Neural cell (in vitro differentiated cells): ENCODE data around the gene NPAS3. TPM values are rescaled to one million over a fixed set of nuclear protein-coding genes. Genes with fewer than 3 reads are reported as not detected.

ENCODE experiments used
- H2AFZ ChIP-seq: fragments of 200-600, 300-800 bp; sonication (generic), shearing (Covaris generic); 2 replicates; pipeline ENCODE4 v1.6.0; 2014; ENCODE audit warnings: low read depth, mild to moderate bottlenecking, antibody characterized with exemption, low read length, moderate library complexity
- H3F3A ChIP-seq: fragments of 200-600 bp; shearing (Covaris generic); 2 replicates; pipeline ENCODE4 v1.6.1; 2016; ENCODE audit warnings: mild to moderate bottlenecking, moderate library complexity, mixed read lengths, antibody characterized with exemption, low read length; ENCODE audit not compliant: insufficient read depth, poor library complexity, severe bottlenecking
- H3K27ac ChIP-seq: fragments of 200-600, 300-800 bp; sonication (generic), shearing (Covaris generic); 2 replicates; pipeline ENCODE4 v1.5.1; 2014; ENCODE audit warnings: mild to moderate bottlenecking, low read length, moderate library complexity
- H3K27me3 ChIP-seq: fragments of 300-800, 200-600 bp; sonication (generic), shearing (Covaris generic); 2 replicates; pipeline ENCODE4 v1.6.0; 2014; ENCODE audit warnings: mild to moderate bottlenecking, low read depth, low read length, moderate library complexity; ENCODE audit not compliant: insufficient read depth
- H3K36me3 ChIP-seq: fragments of 300-800, 200-600 bp; sonication (generic), shearing (Covaris generic); 2 replicates; pipeline ENCODE4 v1.5.1; 2014; ENCODE audit warnings: mild to moderate bottlenecking, antibody characterized with exemption, low read length, moderate library complexity; ENCODE audit not compliant: insufficient read depth
- H3K4me2 ChIP-seq: fragments of 300-800, 200-600 bp; sonication (generic), shearing (Covaris generic); 2 replicates; pipeline ENCODE4 v1.6.0; 2014; ENCODE audit warnings: mild to moderate bottlenecking, low read length
- H3K4me3 ChIP-seq: fragments of 300-800, 200-600 bp; sonication (generic), shearing (Covaris generic); 2 replicates; pipeline ENCODE4 v1.5.1; 2014; ENCODE audit warnings: mild to moderate bottlenecking, low read length, moderate library complexity
- H3K79me2 ChIP-seq: fragments of 200-600 bp; shearing (Covaris generic); replicated peaks from 2 replicates; pipeline ENCODE4 v1.6.0; 2014; ENCODE audit warnings: mild to moderate bottlenecking, low read length, moderate library complexity; ENCODE audit not compliant: insufficient read depth
- H3K9ac ChIP-seq: fragments of 300-800, 200-600 bp; sonication (generic), shearing (Covaris generic); 2 replicates; pipeline ENCODE4 v1.6.1; 2016; ENCODE audit warnings: mild to moderate bottlenecking, low read length, mixed read lengths
- H3K9me2 ChIP-seq: fragments of 200-600 bp; shearing (Covaris generic); 2 replicates; pipeline ENCODE4 v1.6.1; 2016; ENCODE audit warnings: mild to moderate bottlenecking, low read length, mixed read lengths; ENCODE audit not compliant: insufficient read depth
- H3K9me3 ChIP-seq: fragments of 200-600, 300-800 bp; sonication (generic), shearing (Covaris generic); 2 replicates; pipeline ENCODE4 v1.6.1; 2016; ENCODE audit warnings: mild to moderate bottlenecking, mixed run types, low read length, moderate library complexity, mixed read lengths
- H4K20me1 ChIP-seq: fragments of 200-600 bp; shearing (Covaris generic); 2 replicates; pipeline ENCODE4 v1.6.1; 2016; ENCODE audit warnings: mild to moderate bottlenecking, mixed run types; ENCODE audit not compliant: insufficient read depth
- EP300 ChIP-seq: fragments of 450-650 bp; conservative IDR thresholded peaks from 2 replicates; pipeline ENCODE4 v1.6.1; 2014; ENCODE audit warnings: antibody characterized with exemption, mild to moderate bottlenecking, moderate library complexity; ENCODE audit not compliant: poor library complexity, severe bottlenecking
- EZH2 ChIP-seq: fragments of 200-600, 300-800 bp; shearing (Covaris generic), sonication (generic); IDR thresholded peaks from 2 replicates; pipeline ENCODE4 v1.6.1; 2014; ENCODE audit warnings: antibody characterized with exemption, low read length, borderline replicate concordance, mild to moderate bottlenecking; ENCODE audit not compliant: insufficient read depth, poor library complexity, severe bottlenecking
- MXI1 ChIP-seq: fragments of 450-650 bp; conservative IDR thresholded peaks from 2 replicates; pipeline ENCODE4 v1.6.1; 2014; ENCODE audit warnings: antibody characterized with exemption, mild to moderate bottlenecking; ENCODE audit not compliant: poor library complexity, severe bottlenecking
- POLR2AphosphoS5 ChIP-seq: IDR thresholded peaks from 2 replicates; pipeline ENCODE4 v1.6.1; 2012
- RAD21 ChIP-seq: fragments of 450-650 bp; conservative IDR thresholded peaks from 2 replicates; pipeline ENCODE4 v1.6.1; 2014; ENCODE audit warnings: antibody characterized with exemption, mild to moderate bottlenecking, moderate library complexity
- REST ChIP-seq: IDR thresholded peaks from 2 replicates; pipeline ENCODE4 v1.6.1; 2012; ENCODE audit warnings: borderline replicate concordance
- SMC3 ChIP-seq: fragments of 450-650 bp; conservative IDR thresholded peaks from 2 replicates; pipeline ENCODE4 v1.6.1; 2014; ENCODE audit warnings: antibody characterized with exemption, mild to moderate bottlenecking, moderate library complexity; ENCODE audit not compliant: poor library complexity
- TAF1 ChIP-seq: IDR thresholded peaks from 2 replicates; pipeline ENCODE4 v1.6.1; 2012; ENCODE audit warnings: low read depth
- polyA plus RNA-seq: library from polyadenylated mRNA; depleted of rRNA; stranded (reverse); fragments of >200 nt; gene quantifications from 2 replicates; pipeline ENCODE4 v1.2.3, GENCODE V29; 2014
- TF ChIP-seq, protein P1 (sequence below): fragments of 450-650 bp; IDR thresholded peaks from 2 replicates; pipeline ENCODE4 v1.5.1; 2014; ENCODE audit warnings: antibody characterized with exemption, mild to moderate bottlenecking, moderate library complexity; ENCODE audit not compliant: poor library complexity, severe bottlenecking

The NPAS3 gene
- polyA plus RNA-seq, 1 donor from 2014 or later = 1.3 TPM

DNA sequence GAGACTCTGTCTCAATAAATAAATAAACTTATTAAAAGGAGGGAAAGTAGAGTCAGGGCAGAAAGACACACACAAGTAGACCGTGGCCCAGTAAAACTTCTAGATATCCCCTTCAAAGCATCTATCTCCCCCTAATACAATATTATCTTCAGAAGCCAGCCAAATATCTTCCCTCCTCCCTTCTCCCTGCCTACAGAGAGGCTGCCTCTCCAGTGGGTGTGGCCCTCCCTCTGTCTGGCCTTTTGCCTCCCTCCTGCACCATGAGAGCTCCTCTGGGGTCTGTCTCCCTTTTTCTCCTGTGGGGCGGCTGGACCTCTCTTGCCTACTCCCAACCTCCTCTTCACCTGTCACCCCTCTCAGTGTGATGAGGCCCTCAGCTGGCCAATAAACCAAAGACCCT, 873.0 kb downstream of the NPAS3 start:
- H3K9ac ChIP-seq = no peak overlapping the region
- no peaks in the 10 kb centered on the region for H3K79me2 ChIP-seq
- no peaks in the 10 kb centered on the region for H3K9me2 ChIP-seq
- H3K4me2 ChIP-seq = no peak overlapping the region
- H3K27ac ChIP-seq = no peak overlapping the region
- H4K20me1 ChIP-seq = no peaks in the 10 kb centered on the region
- H2AFZ ChIP-seq = no peak overlapping the region
- H3K36me3 ChIP-seq = no peaks in the 10 kb centered on the region
- H3F3A ChIP-seq = no peaks in the 10 kb centered on the region
- H3K27me3 ChIP-seq = no peaks in the 10 kb centered on the region
- H3K4me3 ChIP-seq = no peak overlapping the region
- H3K9me3 ChIP-seq = no peaks in the 10 kb centered on the region
- no peak for TF ChIP-seq POLR2AphosphoS5
- TF ChIP-seq RAD21 = no peak
- TF ChIP-seq EP300 = no peak
- TF ChIP-seq TAF1 = no peak
- TF ChIP-seq REST = no peak
- no peak for TF ChIP-seq EZH2
- no peak for TF ChIP-seq SMC3
- TF ChIP-seq MXI1 = no peak
- TF ChIP-seq, protein P1, sequence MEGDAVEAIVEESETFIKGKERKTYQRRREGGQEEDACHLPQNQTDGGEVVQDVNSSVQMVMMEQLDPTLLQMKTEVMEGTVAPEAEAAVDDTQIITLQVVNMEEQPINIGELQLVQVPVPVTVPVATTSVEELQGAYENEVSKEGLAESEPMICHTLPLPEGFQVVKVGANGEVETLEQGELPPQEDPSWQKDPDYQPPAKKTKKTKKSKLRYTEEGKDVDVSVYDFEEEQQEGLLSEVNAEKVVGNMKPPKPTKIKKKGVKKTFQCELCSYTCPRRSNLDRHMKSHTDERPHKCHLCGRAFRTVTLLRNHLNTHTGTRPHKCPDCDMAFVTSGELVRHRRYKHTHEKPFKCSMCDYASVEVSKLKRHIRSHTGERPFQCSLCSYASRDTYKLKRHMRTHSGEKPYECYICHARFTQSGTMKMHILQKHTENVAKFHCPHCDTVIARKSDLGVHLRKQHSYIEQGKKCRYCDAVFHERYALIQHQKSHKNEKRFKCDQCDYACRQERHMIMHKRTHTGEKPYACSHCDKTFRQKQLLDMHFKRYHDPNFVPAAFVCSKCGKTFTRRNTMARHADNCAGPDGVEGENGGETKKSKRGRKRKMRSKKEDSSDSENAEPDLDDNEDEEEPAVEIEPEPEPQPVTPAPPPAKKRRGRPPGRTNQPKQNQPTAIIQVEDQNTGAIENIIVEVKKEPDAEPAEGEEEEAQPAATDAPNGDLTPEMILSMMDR = no peak

GRCh38 chr14:33812181-33812580, 873.5 kb downstream of the NPAS3 start:
- Histone ChIP-seq H3K4me2 (no peak overlapping the region), H3K79me2 (no peaks in the 10 kb centered on the region), H3F3A (no peaks in the 10 kb centered on the region), H2AFZ (no peak overlapping the region), H4K20me1 (no peaks in the 10 kb centered on the region), H3K27ac (no peak overlapping the region), H3K9me2 (no peaks in the 10 kb centered on the region), H3K4me3 (no peak overlapping the region), H3K27me3 (no peaks in the 10 kb centered on the region), H3K9me3 (no peaks in the 10 kb centered on the region), H3K36me3 (no peaks in the 10 kb centered on the region), H3K9ac (no peak overlapping the region)
- TF ChIP-seq POLR2AphosphoS5 (no peak), EZH2 (no peak), TAF1 (no peak), MXI1 (no peak), EP300 (no peak), SMC3 (no peak), RAD21 (no peak)
- TF ChIP-seq, protein P1 = no peak
